HUES64 (cell line): ENCODE measurements around the gene ATXN10.
A peak's percentile ranks its signal among the peaks of the same experiment; 100 is the strongest.

Experiments
- H3K27ac ChIP-seq: 2 replicates; pipeline ENCODE4 v1.7.0; 2013; ENCODE audit warnings: low read depth, low read length, inconsistent platforms
- H3K27me3 ChIP-seq: 2 replicates; pipeline ENCODE4 v1.6.1; 2013; ENCODE audit warnings: mild to moderate bottlenecking, low read length; ENCODE audit not compliant: insufficient read depth
- H3K36me3 ChIP-seq: 2 replicates; pipeline ENCODE4 v1.6.1; 2013; ENCODE audit warnings: mild to moderate bottlenecking, low read length; ENCODE audit not compliant: insufficient read depth
- H3K4me1 ChIP-seq: 2 replicates; pipeline ENCODE4 v1.6.1; 2013; ENCODE audit warnings: mild to moderate bottlenecking, low read length, moderate library complexity; ENCODE audit not compliant: insufficient read depth
- H3K4me3 ChIP-seq: 2 replicates; pipeline ENCODE4 v1.5.1; 2013; ENCODE audit warnings: mild to moderate bottlenecking, low read length, moderate library complexity
- H3K9ac ChIP-seq: 2 replicates; pipeline ENCODE4 v1.6.1; 2013; ENCODE audit warnings: mild to moderate bottlenecking, low read depth, low read length
- H3K9me3 ChIP-seq: 2 replicates; pipeline ENCODE4 v1.6.1; 2013; ENCODE audit warnings: low read depth, low read length; ENCODE audit not compliant: insufficient read depth
- WGBS: fragments of 150-250, 120-280 bp; methylation state at CpG from one replicate; pipeline ENCODE4 v1.1.7; 2013; ENCODE audit warnings: missing lambda C conversion rate; 5-methylcytosine and 5-hydroxymethylcytosine counted together

Gene ATXN10

GRCh38 chr22:45744442-45744841 is 72.8 kb downstream of the ATXN10 start:
- no peak overlapping the region for H3K9ac ChIP-seq
- H3K27ac ChIP-seq: no peak overlapping the region
- 86% methylated on average over 5 of the region's 5 CpGs for WGBS
- peaks cover 5% of the 10 kb centered on the region; the same call in 1 of the 2 replicates for H3K4me1 ChIP-seq
- H3K4me3 ChIP-seq: no peak overlapping the region
- H3K36me3 ChIP-seq: peaks cover 69% of the 10 kb centered on the region
- no peaks in the 10 kb centered on the region for H3K9me3 ChIP-seq
- H3K27me3 ChIP-seq: no peaks in the 10 kb centered on the region

GRCh38 chr22:45750626-45751025 is 79.0 kb downstream of the ATXN10 start:
- Histone ChIP-seq H3K4me3 (no peak overlapping the region), H3K9ac (no peak overlapping the region), H3K27me3 (no peaks in the 10 kb centered on the region), H3K4me1 (no peaks in the 10 kb centered on the region), H3K27ac (no peak overlapping the region), H3K9me3 (no peaks in the 10 kb centered on the region), H3K36me3 (peaks cover 27% of the 10 kb centered on the region)
- WGBS: 91% methylated on average over 3 of the region's 3 CpGs

- H3K27ac ChIP-seq: no peak overlapping the region
- H3K4me1 ChIP-seq: peaks cover 9% of the 10 kb centered on the region
- H3K9me3 ChIP-seq: no peaks in the 10 kb centered on the region
- WGBS: 88% methylated on average over 2 of the region's 2 CpGs
- peaks cover 26% of the 10 kb centered on the region for H3K36me3 ChIP-seq
- no peaks in the 10 kb centered on the region for H3K27me3 ChIP-seq
- H3K9ac ChIP-seq: no peak overlapping the region
- H3K4me3 ChIP-seq: no peak overlapping the region
These were observed 80.4 kb downstream of the ATXN10 start for GRCh38 chr22:45752036-45752435.

GRCh38 chr22:45754822-45755221 is 83.2 kb downstream of the ATXN10 start:
- H3K36me3 ChIP-seq: peaks cover 22% of the 10 kb centered on the region; the same call in 1 of the 2 replicates
- 94% methylated on average over 3 of the region's 3 CpGs for WGBS
- peaks cover 17% of the 10 kb centered on the region for H3K4me1 ChIP-seq
- H3K9ac ChIP-seq: no peak overlapping the region
- no peaks in the 10 kb centered on the region for H3K27me3 ChIP-seq
- no peak overlapping the region for H3K4me3 ChIP-seq
- no peak overlapping the region for H3K27ac ChIP-seq
- H3K9me3 ChIP-seq: no peaks in the 10 kb centered on the region

- Histone ChIP-seq H3K36me3 (peaks cover 17% of the 10 kb centered on the region; the same call in 1 of the 2 replicates), H3K4me3 (peak overlapping the region; percentile 18; the same call in 1 of the 2 replicates), H3K9ac (0 out of 2 replicates have a peak overlapping the region, but pooled peaks have one; percentile 13), H3K4me1 (peaks cover 17% of the 10 kb centered on the region), H3K27ac (peak overlapping the region; percentile 65; the same call in 1 of the 2 replicates), H3K9me3 (no peaks in the 10 kb centered on the region), H3K27me3 (no peaks in the 10 kb centered on the region)
- WGBS: 11% methylated on average over 1 of the region's 1 CpG
These were observed 84.9 kb downstream of the ATXN10 start for GRCh38 chr22:45756558-45756957.

GRCh38 chr22:45757068-45757467 is 85.4 kb downstream of the ATXN10 start:
- Histone ChIP-seq H3K36me3 (peaks cover 17% of the 10 kb centered on the region; the same call in 1 of the 2 replicates), H3K27ac (peak overlapping the region; percentile 65; the same call in 1 of the 2 replicates), H3K4me3 (peak overlapping the region; percentile 18; the same call in 1 of the 2 replicates), H3K9ac (0 out of 2 replicates have a peak overlapping the region, but pooled peaks have one; percentile 13), H3K9me3 (no peaks in the 10 kb centered on the region), H3K27me3 (no peaks in the 10 kb centered on the region), H3K4me1 (peaks cover 20% of the 10 kb centered on the region)
- 15% methylated on average over 14 of the region's 14 CpGs for WGBS

GRCh38 chr22:45757936-45758335 is 86.3 kb downstream of the ATXN10 start:
- peaks cover 29% of the 10 kb centered on the region for H3K4me1 ChIP-seq
- no peak overlapping the region for H3K9ac ChIP-seq
- H3K4me3 ChIP-seq: no peak overlapping the region
- no peak overlapping the region for H3K27ac ChIP-seq
- 93% methylated on average over 11 of the region's 11 CpGs for WGBS
- H3K27me3 ChIP-seq: no peaks in the 10 kb centered on the region
- H3K36me3 ChIP-seq: peaks cover 17% of the 10 kb centered on the region; the same call in 1 of the 2 replicates
- H3K9me3 ChIP-seq: no peaks in the 10 kb centered on the region

- no peak overlapping the region for H3K27ac ChIP-seq
- H3K9ac ChIP-seq: no peak overlapping the region
- 96% methylated on average over 7 of the region's 7 CpGs for WGBS
- H3K4me3 ChIP-seq: no peak overlapping the region
- no peaks in the 10 kb centered on the region for H3K9me3 ChIP-seq
- peaks cover 17% of the 10 kb centered on the region; the same call in 1 of the 2 replicates for H3K36me3 ChIP-seq
- no peaks in the 10 kb centered on the region for H3K27me3 ChIP-seq
- peaks cover 35% of the 10 kb centered on the region for H3K4me1 ChIP-seq
These were observed 87.0 kb downstream of the ATXN10 start for GRCh38 chr22:45758603-45759002.

GRCh38 chr22:45760682-45761081 is 89.0 kb downstream of the ATXN10 start:
- 92% methylated on average over 2 of the region's 2 CpGs for WGBS
- Histone ChIP-seq H3K4me3 (no peak overlapping the region), H3K36me3 (peaks cover 13% of the 10 kb centered on the region), H3K27ac (no peak overlapping the region), H3K9ac (no peak overlapping the region), H3K9me3 (no peaks in the 10 kb centered on the region), H3K27me3 (no peaks in the 10 kb centered on the region), H3K4me1 (peaks cover 46% of the 10 kb centered on the region)

- Histone ChIP-seq H3K27me3 (no peaks in the 10 kb centered on the region), H3K4me1 (peaks cover 40% of the 10 kb centered on the region), H3K9me3 (no peaks in the 10 kb centered on the region), H3K9ac (no peak overlapping the region), H3K27ac (0 out of 2 replicates have a peak overlapping the region, but pooled peaks have one; percentile 20), H3K4me3 (no peak overlapping the region), H3K36me3 (peaks cover 13% of the 10 kb centered on the region)
- WGBS: 89% methylated on average over 7 of the region's 7 CpGs
These were observed 91.1 kb downstream of the ATXN10 start for GRCh38 chr22:45762545-45763235.

- Histone ChIP-seq H3K4me3 (no peak overlapping the region), H3K36me3 (peaks cover 9% of the 10 kb centered on the region), H3K27me3 (no peaks in the 10 kb centered on the region), H3K27ac (peak overlapping the region; percentile 20; the same call in 1 of the 2 replicates), H3K9me3 (no peaks in the 10 kb centered on the region), H3K4me1 (peaks cover 44% of the 10 kb centered on the region), H3K9ac (no peak overlapping the region)
- WGBS: 83% methylated on average over 10 of the region's 10 CpGs
These were observed 91.6 kb downstream of the ATXN10 start for GRCh38 chr22:45763236-45763624.
